HCT116 (cell line): Measurements from ENCODE around the gene PLD6. TPM values are rescaled to one million over a fixed set of nuclear protein-coding genes. Genes with fewer than 3 reads are reported as not detected.

Experiments used
- ATAC-seq: fragments of 200-7000 bp; cut with Tn5 transposase; 2 replicates; pipeline ENCODE4 v1.9.1; 2020; ENCODE audit warnings: mild to moderate bottlenecking, moderate library complexity
- Bru-seq: library from RNA; stranded (reverse); fragments of 400-500 nt; gene quantifications from one replicate; lab custom pipeline; 2021; lab: Mats Ljungman, UMichigan
- BruChase-seq, 2 experiments: library from RNA; stranded (reverse); fragments of 400-500 nt; gene quantifications; one replicate each; lab custom pipeline; 2021; lab: Mats Ljungman, UMichigan
- BruUV-seq: library from RNA; stranded (reverse); fragments of 400-500 nt; replicated peaks from 2 replicates; lab custom pipeline; 2021; lab: Mats Ljungman, UMichigan
- CTCF ChIA-PET: fragments of 300-600 bp; sonication (Branson Sonifier 250); formaldehyde crosslinking; loops from one replicate; lab custom pipeline; 2021; ENCODE audit warnings: antibody characterized with exemption; lab: Charles Lee
- POLR2A ChIA-PET: fragments of 300-600, 350-600 bp; sonication (Branson Sonifier 250); formaldehyde crosslinking; loops from one replicate; lab custom pipeline; 2021; ENCODE audit warnings: antibody characterized with exemption; lab: Charles Lee
- RAD21 ChIA-PET, 2 experiments: fragments of 300-600 bp; sonication (Branson Sonifier 250); formaldehyde crosslinking; loops; one replicate each; lab custom pipeline; 2023; ENCODE audit warnings: low total read pairs in 2 of 2; ENCODE audit not compliant: uncharacterized antibody in 2 of 2, unreplicated experiment in 2 of 2, low non-redundant PET in 1 of 2; lab: Charles Lee
- DNase-seq: peaks from one replicate; pipeline ENCODE4 v3.0.0-alpha.2; 2010; ENCODE audit warnings: low read depth, low spot score
- H2AFZ ChIP-seq: fragments of 200-600 bp; shearing (Covaris generic), sonication (generic); 2 replicates; pipeline ENCODE4 v1.6.1; 2017; ENCODE audit warnings: low read depth, mixed run types, mixed read lengths, antibody characterized with exemption, low read length; ENCODE audit not compliant: poor library complexity, severe bottlenecking
- H3K27ac ChIP-seq: 2 replicates; pipeline ENCODE4 v1.5.1; 2012; ENCODE audit warnings: low read depth, low read length
- H3K27me3 ChIP-seq: fragments of 200-600 bp; sonication (generic); 2 replicates; pipeline ENCODE4 v1.6.1; 2016; ENCODE audit warnings: mixed run types, low read length, mixed read lengths; ENCODE audit not compliant: insufficient read depth
- H3K36me3 ChIP-seq, 2 experiments: fragments of 200-500 bp in 1 of 2; fragments of 200-600 bp in 1 of 2; sonication (Bioruptor generic) in 1 of 2; sonication (generic) in 1 of 2; 2 replicates each; pipeline versions ENCODE4 v1.5.1 to v1.6.1; 2014 to 2016; ENCODE audit warnings: low read length in 2 of 2, inconsistent platforms in 1 of 2, mixed read lengths in 1 of 2, mixed run types in 1 of 2; ENCODE audit not compliant: insufficient read depth in 2 of 2, control insufficient read depth in 1 of 2
- H3K4me1 ChIP-seq, 2 experiments: fragments of 200-600 bp in 1 of 2; sonication (generic) in 1 of 2; 2 replicates each; pipeline versions ENCODE4 v1.5.1 to v1.6.1; 2012 to 2017; ENCODE audit warnings: low read length in 2 of 2, inconsistent platforms in 1 of 2, mild to moderate bottlenecking in 1 of 2, mixed read lengths in 1 of 2, mixed run types in 1 of 2, moderate library complexity in 1 of 2; ENCODE audit not compliant: insufficient read depth in 2 of 2, control insufficient read depth in 1 of 2
- H3K4me2 ChIP-seq: fragments of 200-600 bp; sonication (generic); 2 replicates; pipeline ENCODE4 v1.6.1; 2017; ENCODE audit warnings: mixed run types, low read length, mixed read lengths
- H3K4me3 ChIP-seq, 2 experiments: fragments of 200-600 bp in 1 of 2; sonication (generic) in 1 of 2; replicated peaks in 1 of 2; 2 replicates each; pipeline ENCODE4 v1.5.1; 2011 to 2016; ENCODE audit warnings: low read length in 2 of 2, control low read depth in 1 of 2, low read depth in 1 of 2, mild to moderate bottlenecking in 1 of 2, mixed read lengths in 1 of 2, mixed run types in 1 of 2
- H3K79me2 ChIP-seq: fragments of 200-600 bp; sonication (generic); 2 replicates; pipeline ENCODE4 v1.6.1; 2017; ENCODE audit warnings: mild to moderate bottlenecking, mixed run types, low read length, moderate library complexity, mixed read lengths; ENCODE audit not compliant: insufficient read depth
- H3K9ac ChIP-seq: fragments of 200-600 bp; sonication (generic); 2 replicates; pipeline ENCODE4 v1.6.1; 2016; ENCODE audit warnings: low read length, mixed read lengths
- H3K9me2 ChIP-seq: fragments of 200-600 bp; sonication (generic), shearing (Covaris generic); 2 replicates; pipeline ENCODE4 v1.6.1; 2017; ENCODE audit warnings: mixed run types, mild to moderate bottlenecking, moderate library complexity; ENCODE audit not compliant: insufficient read depth
- H3K9me3 ChIP-seq, 2 experiments: fragments of 200-500 bp in 1 of 2; fragments of 200-600 bp in 1 of 2; sonication (Bioruptor generic) in 1 of 2; sonication (generic) in 1 of 2; 2 replicates each; pipeline ENCODE4 v1.6.1; 2014 to 2017; ENCODE audit warnings: low read length in 2 of 2, mixed read lengths in 2 of 2, inconsistent platforms in 1 of 2, low read depth in 1 of 2, mild to moderate bottlenecking in 1 of 2, mixed run types in 1 of 2, moderate library complexity in 1 of 2; ENCODE audit not compliant: control insufficient read depth in 1 of 2, insufficient read depth in 1 of 2
- H4K20me1 ChIP-seq: fragments of 200-600 bp; sonication (generic), shearing (Covaris generic); 2 replicates; pipeline ENCODE4 v1.6.1; 2017; ENCODE audit warnings: mixed run types, mild to moderate bottlenecking, moderate library complexity; ENCODE audit not compliant: insufficient read depth
- ATF3 ChIP-seq: IDR thresholded peaks from 2 replicates; pipeline ENCODE4 v1.6.1; 2012
- CBX3 ChIP-seq: IDR thresholded peaks from 2 replicates; pipeline ENCODE4 v1.6.1; 2012; ENCODE audit warnings: low read depth
- CTCF ChIP-seq, 3 experiments: fragments of 200-600 bp in 1 of 3; sonication (generic) in 1 of 3; IDR thresholded peaks in 2 of 3; conservative IDR thresholded peaks in 1 of 3; 2 replicates each; pipeline ENCODE4 v1.5.1; 2012 to 2017; ENCODE audit warnings: low read depth in 2 of 3, low read length in 2 of 3, antibody characterized with exemption in 1 of 3, borderline replicate concordance in 1 of 3, control low read depth in 1 of 3, mild to moderate bottlenecking in 1 of 3, mixed read lengths in 1 of 3, mixed run types in 1 of 3, moderate library complexity in 1 of 3; ENCODE audit not compliant: insufficient read depth in 1 of 3
- EZH2 ChIP-seq: fragments of 200-600 bp; sonication (generic); IDR thresholded peaks from 2 replicates; pipeline ENCODE4 v1.6.1; 2017; ENCODE audit warnings: antibody characterized with exemption, mixed run types
- EZH2phosphoT487 ChIP-seq: fragments of 200-600 bp; IDR thresholded peaks from 2 replicates; pipeline ENCODE4 v1.6.1; 2018; ENCODE audit warnings: antibody characterized with exemption, borderline replicate concordance
- FOSL1 ChIP-seq: IDR thresholded peaks from 2 replicates; pipeline ENCODE4 v1.6.1; 2012; ENCODE audit warnings: low read depth
- JUND ChIP-seq: IDR thresholded peaks from 2 replicates; pipeline ENCODE4 v1.6.1; 2012
- POLR2A ChIP-seq: IDR thresholded peaks from 2 replicates; pipeline ENCODE4 v1.7.0; 2011; ENCODE audit warnings: borderline replicate concordance; ENCODE audit not compliant: insufficient read depth, insufficient read length; ENCODE audit errors: extremely low read depth
- RAD21 ChIP-seq: IDR thresholded peaks from 2 replicates; pipeline ENCODE4 v1.6.1; 2012; ENCODE audit warnings: low read depth, mild to moderate bottlenecking
- SP1 ChIP-seq: IDR thresholded peaks from 2 replicates; pipeline ENCODE4 v1.6.1; 2012; ENCODE audit warnings: low read depth
- SRF ChIP-seq: IDR thresholded peaks from 2 replicates; pipeline ENCODE4 v1.6.1; 2012; ENCODE audit warnings: low read depth
- TCF7L2 ChIP-seq: IDR thresholded peaks from 2 replicates; pipeline ENCODE4 v1.7.0; 2011; ENCODE audit warnings: borderline replicate concordance, inconsistent platforms; ENCODE audit not compliant: insufficient read depth, insufficient read length; ENCODE audit errors: extremely low read depth
- YY1 ChIP-seq: IDR thresholded peaks from 2 replicates; pipeline ENCODE4 v1.6.1; 2011; ENCODE audit warnings: low read length, low read depth, moderate library complexity, mild to moderate bottlenecking; ENCODE audit not compliant: insufficient replicate concordance; ENCODE audit errors: extremely low read depth
- ZBTB33 ChIP-seq: IDR thresholded peaks from 2 replicates; pipeline ENCODE4 v1.6.1; 2011; ENCODE audit warnings: mild to moderate bottlenecking, low read length, moderate library complexity; ENCODE audit not compliant: insufficient replicate concordance; ENCODE audit errors: extremely low read depth
- ZFX ChIP-seq: fragments of 450-650 bp; IDR thresholded peaks from 2 replicates; pipeline ENCODE4 v1.6.1; 2017
- intact Hi-C: fragments of 100-400 bp; cut with micrococcal nuclease; formaldehyde crosslinking; loops from 2 replicates; pipeline ENCODE4 v1.10.0; 2022
- long read RNA-seq: library from polyadenylated mRNA; unstranded; transcript quantifications from one replicate; pipeline ENCODE4 v2.0.0, GENCODE V29; 2021; ENCODE audit not compliant: unreplicated experiment
- polyA plus RNA-seq: library from polyadenylated mRNA; unstranded; fragments of >200 nt; gene quantifications from 2 replicates; pipeline ENCODE4 v1.2.1, GENCODE V29; 2012; ENCODE audit warnings: missing spikeins
- total RNA-seq: library from RNA; stranded (reverse); gene quantifications from one replicate; pipeline ENCODE4 v1.2.1, GENCODE V29; 2021; ENCODE audit not compliant: unreplicated experiment
- TF ChIP-seq, protein P1 (sequence below): IDR thresholded peaks from 2 replicates; pipeline ENCODE4 v1.6.1; 2012; ENCODE audit warnings: low read depth

Gene PLD6, protein sequence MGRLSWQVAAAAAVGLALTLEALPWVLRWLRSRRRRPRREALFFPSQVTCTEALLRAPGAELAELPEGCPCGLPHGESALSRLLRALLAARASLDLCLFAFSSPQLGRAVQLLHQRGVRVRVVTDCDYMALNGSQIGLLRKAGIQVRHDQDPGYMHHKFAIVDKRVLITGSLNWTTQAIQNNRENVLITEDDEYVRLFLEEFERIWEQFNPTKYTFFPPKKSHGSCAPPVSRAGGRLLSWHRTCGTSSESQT
- total RNA-seq = 15.6 TPM
- polyA plus RNA-seq = 10.1 TPM in 2 replicates
- percentile 85 among the genes with signal in this experiment for Bru-seq, nascent RNA
- percentile 78 among the genes with signal in this experiment for BruChase-seq, experiment 1, labeled RNA remaining after a 6-hour chase
- percentile 98 among the genes with signal in this experiment for BruChase-seq, experiment 2, labeled RNA remaining after a 2-hour chase
- long read RNA-seq, transcript PLD6-201 (2 exons, 2,560 nt) = major isoform, 41 of 51 reads
- long read RNA-seq, partial matches to known transcripts = 4 of 51 reads
- long read RNA-seq, other reads (novel, unspliced or antisense) = 6 of 51 reads

GRCh38 chr17:17206124-17206912, at the start of gene PLD6:
Gene PLD6 (minus strand): TSS chr17:17206333. CDS start chr17:17206286, 47 bp downstream.
- peak within 1 kb of the TSS; percentile 89 for H3K27ac ChIP-seq
- H3K27me3 ChIP-seq = no peaks in the 10 kb centered on the region
- BruUV-seq = no TSS peak
- H3K4me2 ChIP-seq = peak within 1 kb of the TSS; percentile 100
- ChIA-PET RAD21 (no interaction called here), CTCF (no interaction called here), POLR2A (no interaction called here)
- intact Hi-C loops = loop anchor here (2.0 kb wide), 1 partner anchor 74 kb away; the partner anchor contains the start of gene COPS3
- H3K9me2 ChIP-seq = no peaks in the 10 kb centered on the region
- peak within 1 kb of the TSS; percentile 82 to 95 for H3K4me3 ChIP-seq
- peaks cover 30% of the 10 kb centered on the region for H3K79me2 ChIP-seq
- H3K4me1 ChIP-seq = peaks cover 7 to 31% of the 10 kb centered on the region in 2 experiments
- H3K9me3 ChIP-seq = no peaks in the 10 kb centered on the region
- ATAC-seq (peak; percentile 75), DNase-seq (peak; percentile 69)
- peaks cover 6 to 22% of the 10 kb centered on the region in 2 experiments for H3K36me3 ChIP-seq
- no peaks in the 10 kb centered on the region for H4K20me1 ChIP-seq
- peak within 1 kb of the TSS; percentile 99 for H3K9ac ChIP-seq
- peak within 1 kb of the TSS; percentile 13 for H2AFZ ChIP-seq
- TF ChIP-seq JUND (no peak), TCF7L2 (peak; percentile 59), SRF (no peak), YY1 (no peak), EZH2 (no peak), SP1 (peak; percentile 98), CTCF (IDR thresholded peaks at IDR 0.05 in 2 of 3, conservative IDR thresholded peaks at IDR 0.05 in 1 of 3; ENCODE audit: borderline replicate concordance in 1 of 3, insufficient read depth in 1 of 3, low read depth in 2 of 3, low read length in 2 of 3) (no peak), EZH2phosphoT487 (no peak), CBX3 (peak; percentile 92), ZBTB33 (no peak), RAD21 (no peak), FOSL1 (no peak), ZFX (peak; percentile 80; the same call in 1 of the 2 replicates), POLR2A (peak; percentile 30), ATF3 (no peak)
- TF ChIP-seq, protein P1, sequence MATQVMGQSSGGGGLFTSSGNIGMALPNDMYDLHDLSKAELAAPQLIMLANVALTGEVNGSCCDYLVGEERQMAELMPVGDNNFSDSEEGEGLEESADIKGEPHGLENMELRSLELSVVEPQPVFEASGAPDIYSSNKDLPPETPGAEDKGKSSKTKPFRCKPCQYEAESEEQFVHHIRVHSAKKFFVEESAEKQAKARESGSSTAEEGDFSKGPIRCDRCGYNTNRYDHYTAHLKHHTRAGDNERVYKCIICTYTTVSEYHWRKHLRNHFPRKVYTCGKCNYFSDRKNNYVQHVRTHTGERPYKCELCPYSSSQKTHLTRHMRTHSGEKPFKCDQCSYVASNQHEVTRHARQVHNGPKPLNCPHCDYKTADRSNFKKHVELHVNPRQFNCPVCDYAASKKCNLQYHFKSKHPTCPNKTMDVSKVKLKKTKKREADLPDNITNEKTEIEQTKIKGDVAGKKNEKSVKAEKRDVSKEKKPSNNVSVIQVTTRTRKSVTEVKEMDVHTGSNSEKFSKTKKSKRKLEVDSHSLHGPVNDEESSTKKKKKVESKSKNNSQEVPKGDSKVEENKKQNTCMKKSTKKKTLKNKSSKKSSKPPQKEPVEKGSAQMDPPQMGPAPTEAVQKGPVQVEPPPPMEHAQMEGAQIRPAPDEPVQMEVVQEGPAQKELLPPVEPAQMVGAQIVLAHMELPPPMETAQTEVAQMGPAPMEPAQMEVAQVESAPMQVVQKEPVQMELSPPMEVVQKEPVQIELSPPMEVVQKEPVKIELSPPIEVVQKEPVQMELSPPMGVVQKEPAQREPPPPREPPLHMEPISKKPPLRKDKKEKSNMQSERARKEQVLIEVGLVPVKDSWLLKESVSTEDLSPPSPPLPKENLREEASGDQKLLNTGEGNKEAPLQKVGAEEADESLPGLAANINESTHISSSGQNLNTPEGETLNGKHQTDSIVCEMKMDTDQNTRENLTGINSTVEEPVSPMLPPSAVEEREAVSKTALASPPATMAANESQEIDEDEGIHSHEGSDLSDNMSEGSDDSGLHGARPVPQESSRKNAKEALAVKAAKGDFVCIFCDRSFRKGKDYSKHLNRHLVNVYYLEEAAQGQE = no peak
